Gastrocnemius medialis (tissue), 4 donors: ENCODE measurements around the gene PPP1R3D.

ENCODE experiments used
- POLR2A ChIP-seq, 2 donors: fragments of 450-650 bp; IDR thresholded peaks; one replicate each; pipeline ENCODE4 v1.6.1; 2017; ENCODE audit warnings: antibody characterized with exemption in 2 of 2, mild to moderate bottlenecking in 2 of 2, moderate library complexity in 2 of 2
- TF ChIP-seq, protein P1 (sequence below), 5 experiments: fragments of 450-650 bp in 3 of 5; fragments of 200-600 bp in 2 of 5; sonication (generic) in 2 of 5; IDR thresholded peaks in 4 of 5; conservative IDR thresholded peaks in 1 of 5; 1 replicate in 4 of 5; 2 replicates in 1 of 5; pipeline ENCODE4 v1.5.1; 2016 to 2019; ENCODE audit warnings: antibody characterized with exemption in 5 of 5, mild to moderate bottlenecking in 3 of 5, moderate library complexity in 3 of 5

DNA sequence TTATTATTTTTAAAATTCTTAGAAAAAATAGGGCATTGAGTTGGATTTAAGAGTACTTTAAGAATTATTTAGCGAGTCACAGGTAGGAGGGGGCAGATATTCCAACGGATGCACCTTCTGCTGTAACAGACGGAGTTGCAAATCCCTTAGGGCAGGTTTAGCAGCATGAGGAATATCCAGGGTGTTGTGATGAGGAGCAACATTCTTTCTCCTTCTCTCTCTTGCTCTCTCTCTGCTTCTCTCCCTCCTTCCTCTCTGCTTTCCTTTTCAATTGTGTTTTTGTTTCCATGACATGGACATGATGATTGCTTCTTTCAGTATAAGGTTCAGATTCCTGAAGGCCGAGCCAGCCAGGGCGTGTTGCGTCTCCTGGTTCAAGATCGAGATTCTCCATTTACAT, 47.0 kb upstream of the PPP1R3D start:
- no peak for TF ChIP-seq POLR2A (IDR thresholded peaks at IDR 0.05)
- TF ChIP-seq, protein P1, sequence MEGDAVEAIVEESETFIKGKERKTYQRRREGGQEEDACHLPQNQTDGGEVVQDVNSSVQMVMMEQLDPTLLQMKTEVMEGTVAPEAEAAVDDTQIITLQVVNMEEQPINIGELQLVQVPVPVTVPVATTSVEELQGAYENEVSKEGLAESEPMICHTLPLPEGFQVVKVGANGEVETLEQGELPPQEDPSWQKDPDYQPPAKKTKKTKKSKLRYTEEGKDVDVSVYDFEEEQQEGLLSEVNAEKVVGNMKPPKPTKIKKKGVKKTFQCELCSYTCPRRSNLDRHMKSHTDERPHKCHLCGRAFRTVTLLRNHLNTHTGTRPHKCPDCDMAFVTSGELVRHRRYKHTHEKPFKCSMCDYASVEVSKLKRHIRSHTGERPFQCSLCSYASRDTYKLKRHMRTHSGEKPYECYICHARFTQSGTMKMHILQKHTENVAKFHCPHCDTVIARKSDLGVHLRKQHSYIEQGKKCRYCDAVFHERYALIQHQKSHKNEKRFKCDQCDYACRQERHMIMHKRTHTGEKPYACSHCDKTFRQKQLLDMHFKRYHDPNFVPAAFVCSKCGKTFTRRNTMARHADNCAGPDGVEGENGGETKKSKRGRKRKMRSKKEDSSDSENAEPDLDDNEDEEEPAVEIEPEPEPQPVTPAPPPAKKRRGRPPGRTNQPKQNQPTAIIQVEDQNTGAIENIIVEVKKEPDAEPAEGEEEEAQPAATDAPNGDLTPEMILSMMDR (IDR thresholded peaks at IDR 0.05 in 4 of 5, conservative IDR thresholded peaks at IDR 0.05 in 1 of 5): no peak
